Activated CD8-positive, alpha-beta memory T cell treated with anti-CD3 and anti-CD28 coated beads, Interleukin-2, amount 50 U/mL, for 24 hours (primary cell): ENCODE measurements around the gene NPFF.
"Not testable (repeated sequence)": the region's sequence is repeated elsewhere in the genome, so short reads cannot be mapped to it uniquely, and the experiment has no call there.

Experiments
- DNase-seq: peaks from one replicate; pipeline ENCODE4 v3.0.0-alpha.2; 2020; ENCODE audit errors: extremely low read depth

Gene NPFF, protein sequence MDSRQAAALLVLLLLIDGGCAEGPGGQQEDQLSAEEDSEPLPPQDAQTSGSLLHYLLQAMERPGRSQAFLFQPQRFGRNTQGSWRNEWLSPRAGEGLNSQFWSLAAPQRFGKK

DNA sequence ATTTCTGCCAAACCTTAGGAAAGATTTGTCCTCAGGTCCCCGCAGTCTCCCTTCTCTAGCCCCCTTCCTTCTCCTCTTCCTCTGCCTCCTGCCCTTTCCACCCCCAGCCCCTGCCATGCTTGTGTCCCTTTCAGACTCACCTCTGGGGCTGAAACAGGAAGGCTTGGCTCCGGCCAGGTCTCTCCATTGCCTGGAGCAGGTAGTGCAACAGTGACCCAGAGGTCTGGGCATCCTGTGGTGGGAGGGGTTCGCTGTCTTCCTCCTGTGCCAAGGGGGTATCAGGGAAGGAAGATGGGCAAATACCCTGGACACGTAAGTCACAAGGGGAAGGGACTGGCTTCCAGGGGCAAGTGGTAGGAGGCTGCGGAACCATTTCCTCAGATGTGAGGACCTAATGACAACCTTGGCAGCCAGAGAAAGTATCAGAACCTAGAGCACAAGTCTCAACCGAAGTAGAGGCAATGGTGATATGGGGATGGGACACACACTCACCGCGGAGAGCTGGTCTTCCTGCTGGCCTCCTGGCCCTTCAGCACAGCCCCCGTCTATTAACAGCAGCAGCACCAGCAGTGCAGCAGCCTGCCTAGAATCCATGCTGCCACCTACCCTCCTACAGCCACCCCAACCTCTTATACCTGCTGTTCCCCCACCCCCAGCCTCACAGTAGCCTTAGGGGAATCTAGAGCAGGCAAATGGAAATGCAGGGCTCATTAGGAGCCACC, at the start of gene NPFF:
Gene NPFF, minus strand, starts transcription at position 604 of the 722 bp plus-strand sequence. Its CDS starts 10 bp downstream, at position 594.
- DNase-seq: no peak

DNA sequence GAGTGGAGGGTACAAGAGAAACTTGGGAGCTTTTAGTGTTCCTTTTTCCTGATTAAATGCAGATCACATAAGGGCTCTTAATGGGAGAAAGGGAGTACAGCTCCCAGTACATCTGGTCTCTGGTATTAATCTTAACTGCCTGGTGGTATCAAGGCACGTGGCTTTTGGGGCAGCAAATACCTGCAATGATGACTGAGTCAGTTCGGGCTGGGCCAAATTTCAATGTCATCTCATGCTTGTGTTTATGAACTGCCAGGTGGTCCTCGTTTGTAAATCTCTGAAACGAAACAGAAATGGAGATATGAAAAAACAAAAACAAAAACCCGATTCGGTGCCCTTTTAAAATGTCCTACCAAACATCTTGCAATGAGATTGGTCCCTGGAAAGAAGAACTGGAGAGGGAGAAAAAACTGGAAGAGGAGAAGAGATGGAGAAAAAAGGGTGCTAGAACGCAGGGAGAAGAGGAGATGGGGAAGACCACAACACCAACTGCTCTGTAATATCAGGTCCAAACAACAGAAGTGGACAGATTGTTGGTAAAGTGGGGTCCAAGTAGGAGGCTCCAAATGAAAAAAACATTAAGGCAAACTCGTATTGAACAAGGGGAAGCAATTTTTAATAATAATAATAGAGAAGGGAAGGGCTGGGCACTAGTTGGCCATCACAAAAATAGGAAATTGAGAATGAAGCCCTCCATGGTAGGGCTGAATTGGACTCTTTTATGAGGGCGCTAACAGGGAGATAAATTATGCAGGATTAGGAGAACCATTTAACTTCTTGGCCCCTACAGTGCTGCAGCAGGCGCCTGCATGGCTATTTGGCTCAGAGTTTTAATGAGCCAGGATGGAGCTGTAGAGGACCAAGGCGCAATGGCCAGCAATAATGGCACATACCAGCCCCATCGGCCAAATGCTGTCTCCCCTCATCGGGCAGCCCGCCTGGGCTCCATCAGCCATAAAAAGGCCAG, 45.4 kb upstream of the NPFF start:
- no peak for DNase-seq

DNA sequence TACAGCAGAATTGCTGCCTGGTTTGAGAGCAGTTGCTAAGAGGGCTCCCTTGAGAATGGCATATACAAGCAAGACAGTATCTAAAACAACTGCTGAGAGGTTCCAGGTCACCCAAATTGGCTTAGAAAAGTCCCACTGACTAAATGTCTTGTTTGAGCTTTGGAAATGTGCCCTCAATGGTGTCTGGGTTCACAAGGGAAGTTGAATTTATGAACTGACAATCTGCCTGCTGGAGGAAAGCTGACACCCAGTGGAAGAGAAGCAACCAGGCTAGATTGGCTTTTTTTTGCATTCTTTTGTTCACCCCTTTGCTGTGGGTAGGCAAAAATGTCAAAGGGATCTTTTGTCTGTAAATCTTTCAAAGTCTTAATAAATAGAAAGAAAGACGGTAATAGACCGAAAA, 44.6 kb upstream of the NPFF start:
- DNase-seq: no peak

DNA sequence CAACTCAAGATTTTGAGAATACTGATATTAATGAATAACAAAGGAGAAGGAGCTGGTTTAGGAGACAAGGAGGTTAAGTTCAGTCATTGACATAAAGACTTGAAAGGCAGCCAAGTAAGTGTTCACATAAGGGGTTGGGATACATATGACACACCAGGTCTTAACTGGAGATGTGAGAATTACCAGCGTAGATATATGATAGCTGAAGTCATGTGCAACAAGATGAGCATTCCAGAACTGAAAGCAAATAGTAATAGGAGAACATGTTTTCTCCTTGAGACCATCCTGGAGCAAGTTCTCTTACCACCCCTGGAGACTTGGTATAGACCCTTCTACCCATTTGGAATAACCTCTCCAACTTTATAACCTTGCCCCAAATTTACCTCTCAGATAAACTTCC, 43.3 kb upstream of the NPFF start:
- DNase-seq: no peak

DNA sequence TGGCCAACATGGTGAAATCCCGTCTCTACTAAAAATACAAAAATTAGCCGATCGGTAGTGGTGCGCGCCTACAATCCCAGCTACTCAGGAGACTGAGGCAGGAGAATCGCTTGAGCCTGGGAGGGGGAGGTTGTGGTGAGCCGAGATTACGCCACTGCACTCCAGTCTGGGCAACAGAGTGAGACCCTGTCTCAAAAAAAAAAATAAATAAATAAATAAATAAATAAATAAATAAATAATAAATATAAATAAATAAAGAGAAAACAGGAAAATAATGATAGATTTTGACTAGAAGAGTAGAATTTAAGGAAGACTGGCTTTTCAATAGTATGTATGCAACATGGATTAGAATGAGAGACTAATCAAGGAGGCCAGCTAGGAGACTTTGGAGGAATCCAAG, 42.8 kb upstream of the NPFF start:
- not testable (repeated sequence) for DNase-seq

DNA sequence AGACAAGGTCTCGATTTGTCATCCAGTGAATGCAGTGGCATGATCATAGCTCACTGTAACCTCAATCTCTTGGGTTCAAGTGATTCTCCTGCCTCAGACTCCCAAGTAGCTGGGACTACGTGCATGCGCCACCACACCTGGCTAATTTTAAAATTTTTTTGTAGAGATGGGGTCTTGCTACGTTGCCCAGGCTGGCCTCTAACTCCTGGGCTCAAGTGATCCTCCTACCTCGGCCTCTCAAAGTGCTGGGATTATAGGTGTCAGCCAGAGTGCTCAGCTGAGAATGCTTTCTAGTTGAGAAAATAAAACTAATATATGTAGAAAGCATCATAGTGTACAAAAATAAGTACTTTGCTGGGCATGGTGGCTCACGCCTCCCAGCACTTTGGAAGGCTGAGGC, 41.1 kb upstream of the NPFF start:
- not testable (repeated sequence) for DNase-seq

DNA sequence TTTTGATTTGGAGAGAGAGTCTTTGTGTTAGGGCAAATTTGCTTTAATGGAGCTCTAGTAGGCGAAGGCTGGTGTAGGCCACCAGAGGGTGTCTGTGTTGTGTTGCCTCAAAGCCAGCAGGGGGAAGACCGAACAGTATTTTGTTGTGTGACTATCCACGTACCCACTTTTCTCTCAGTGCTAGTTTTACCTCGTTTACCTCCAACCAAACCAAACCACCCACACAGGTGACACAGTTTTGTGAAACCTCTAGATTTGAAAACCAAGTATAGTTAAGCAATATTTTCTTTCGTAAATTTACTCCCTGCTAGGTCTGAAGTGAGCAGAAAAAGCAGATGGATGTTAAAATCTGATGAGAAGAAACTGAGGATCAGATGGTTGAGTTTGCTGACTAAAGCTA, 36.3 kb upstream of the NPFF start:
- peak; percentile 6 for DNase-seq

DNA sequence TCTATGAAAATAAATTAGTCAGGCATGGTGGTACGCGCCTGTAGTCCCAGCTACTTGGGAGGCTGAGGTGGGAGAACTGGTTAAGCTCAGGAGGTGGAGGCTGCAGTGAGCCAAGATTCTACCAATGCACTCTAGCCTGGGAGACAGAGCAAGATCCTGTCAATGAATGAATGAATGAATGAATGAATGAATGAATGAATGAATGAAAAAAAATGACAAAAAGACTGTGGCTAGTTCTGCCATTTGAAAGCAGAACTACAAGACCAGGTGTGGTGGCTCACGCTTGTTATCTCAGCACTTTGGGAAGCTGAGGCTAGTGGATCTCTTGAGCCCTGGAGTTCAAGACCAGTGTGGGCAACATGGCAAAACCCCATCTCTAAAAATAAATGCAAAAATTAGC, 32.2 kb upstream of the NPFF start:
- DNase-seq: no peak

DNA sequence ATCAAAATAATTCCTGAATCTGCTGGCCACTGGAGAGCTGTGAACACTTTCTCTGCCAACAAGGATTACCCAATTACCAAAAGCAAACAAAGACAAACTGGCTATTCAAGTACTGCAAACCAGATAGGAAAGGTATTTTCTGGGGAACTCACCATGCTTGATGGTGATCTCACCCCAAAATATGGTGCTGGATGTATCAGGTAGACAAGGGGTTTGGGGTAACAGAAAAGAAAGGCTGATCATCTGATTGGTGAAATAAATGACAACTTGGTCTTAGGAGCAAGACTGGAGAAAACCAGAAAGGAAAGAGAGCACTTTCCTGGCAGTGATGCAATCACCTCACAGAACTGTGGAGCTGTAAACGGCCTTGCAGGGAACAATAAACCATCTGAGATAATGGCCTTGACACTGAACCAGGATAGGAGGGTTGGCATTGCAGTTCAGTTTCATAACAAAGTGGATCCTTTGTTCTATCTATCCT, 31.0 kb upstream of the NPFF start:
- DNase-seq: no peak

DNA sequence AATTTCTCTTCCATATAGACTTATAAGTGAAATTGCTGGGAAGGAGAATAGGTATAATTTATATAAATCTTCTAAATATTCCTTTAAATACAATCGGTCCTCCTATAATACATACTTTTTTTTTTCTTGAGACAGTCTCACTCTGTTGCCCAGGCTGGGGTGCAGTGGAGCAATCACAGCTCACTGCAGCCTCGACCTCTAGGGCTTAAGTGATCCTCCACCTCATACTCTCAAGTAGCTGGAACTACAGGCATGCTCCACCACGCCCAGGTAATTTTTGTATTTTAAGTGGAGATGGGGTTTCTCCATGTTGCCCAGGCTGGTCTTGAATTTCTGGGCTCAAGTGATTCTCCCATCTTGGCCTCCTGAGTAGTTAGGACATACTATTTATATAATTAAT, 29.7 kb upstream of the NPFF start:
- no peak for DNase-seq

DNA sequence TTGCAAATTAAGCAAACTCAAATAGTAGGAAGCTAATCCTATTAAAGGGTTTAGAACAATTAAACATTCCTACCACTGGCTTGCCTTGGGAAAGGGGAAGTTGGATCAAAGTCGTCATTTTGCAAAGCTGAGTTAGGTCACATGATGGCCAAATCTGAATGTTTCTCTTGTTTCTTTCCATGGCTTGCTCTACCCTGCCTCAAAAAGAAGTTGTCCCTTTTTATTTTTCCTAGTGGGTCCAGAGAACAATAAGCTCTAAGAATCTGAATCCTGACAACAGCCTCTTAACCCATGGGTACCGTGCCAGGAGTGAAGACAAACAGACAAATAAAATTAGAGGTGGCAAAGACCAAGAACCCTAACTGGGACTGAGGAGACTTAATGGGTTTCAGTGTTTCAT, 26.2 kb upstream of the NPFF start:
- no peak for DNase-seq

DNA sequence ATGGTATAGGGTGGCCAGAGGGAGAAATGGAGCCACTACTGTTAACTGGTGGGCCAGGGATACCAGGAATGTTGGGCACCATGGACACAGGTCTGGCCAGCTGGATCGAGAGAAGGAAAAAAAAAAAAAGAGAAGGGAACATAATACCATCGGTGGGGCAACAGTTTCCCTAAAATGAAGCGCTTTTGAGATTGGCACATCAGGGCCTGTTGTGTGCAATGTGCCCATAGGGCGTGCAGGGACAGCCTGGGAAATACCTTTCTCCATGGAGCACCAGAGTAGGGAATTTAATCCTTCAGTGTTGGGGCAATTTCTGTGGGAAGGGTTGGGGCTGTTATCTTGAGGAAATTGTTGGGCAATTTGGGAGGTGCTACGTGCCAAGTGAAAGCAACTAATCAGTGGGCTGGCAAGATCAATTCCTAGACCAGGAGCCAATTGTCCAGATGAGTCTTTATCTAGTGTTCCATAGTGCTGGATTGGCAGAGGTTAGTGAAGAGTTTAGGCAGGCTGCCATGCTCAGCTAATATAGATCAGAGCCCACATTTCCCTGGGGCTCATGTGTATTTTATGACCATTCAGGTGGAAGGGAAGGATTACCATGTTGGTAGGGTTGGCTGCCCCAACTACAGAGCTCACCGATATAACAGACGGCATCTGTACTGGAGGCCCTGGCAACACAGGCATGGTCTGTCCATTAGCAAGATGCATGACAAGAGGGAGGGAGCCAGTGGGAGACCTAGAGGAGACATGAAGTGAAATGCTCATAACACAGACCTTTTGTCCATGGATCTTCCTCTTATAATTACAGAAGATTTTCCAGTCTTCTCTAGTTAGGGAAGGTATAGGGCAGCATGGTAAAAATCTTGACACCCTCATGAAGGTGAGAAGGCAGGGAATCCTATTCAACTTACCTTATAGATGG, 25.5 kb upstream of the NPFF start:
- DNase-seq: no peak

DNA sequence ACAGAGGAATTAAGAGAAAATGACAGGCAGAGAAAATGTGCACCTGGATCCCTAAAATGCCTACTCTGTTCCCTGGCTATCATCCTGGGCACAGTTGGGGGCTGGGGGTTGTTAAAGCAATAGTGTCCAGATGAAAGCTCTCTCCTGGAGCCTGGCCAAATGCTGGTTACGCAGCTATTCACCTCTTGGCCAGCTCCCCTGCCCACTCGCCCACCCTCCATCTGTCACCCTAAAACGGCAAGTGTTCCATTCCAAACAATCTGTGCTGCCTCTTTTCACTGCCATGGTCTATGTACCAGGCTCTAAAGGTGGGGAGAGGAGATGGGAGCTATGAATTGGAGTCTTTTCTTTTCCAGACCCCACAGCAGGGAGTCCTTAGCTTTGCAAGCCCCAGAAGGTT, 24.7 kb upstream of the NPFF start:
- DNase-seq: no peak

DNA sequence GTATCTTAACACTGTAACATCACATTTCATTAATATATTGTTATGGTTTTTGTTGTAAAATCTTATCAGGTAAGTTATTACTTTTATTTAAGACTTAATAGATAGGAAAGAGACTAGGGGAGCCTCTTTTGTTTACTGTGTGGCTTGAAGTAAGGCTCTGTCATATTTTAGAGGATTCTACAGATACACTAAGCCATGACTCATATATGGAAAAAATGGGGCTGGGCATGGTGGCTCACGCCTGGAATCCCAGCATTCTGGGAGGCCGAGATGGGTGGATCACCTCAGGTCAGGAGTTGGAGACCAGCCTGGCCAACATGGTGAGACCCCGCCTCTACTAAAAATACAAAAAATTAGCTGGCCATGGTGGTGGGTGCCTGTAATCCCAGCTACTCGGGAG, 23.6 kb upstream of the NPFF start:
- DNase-seq: no peak

DNA sequence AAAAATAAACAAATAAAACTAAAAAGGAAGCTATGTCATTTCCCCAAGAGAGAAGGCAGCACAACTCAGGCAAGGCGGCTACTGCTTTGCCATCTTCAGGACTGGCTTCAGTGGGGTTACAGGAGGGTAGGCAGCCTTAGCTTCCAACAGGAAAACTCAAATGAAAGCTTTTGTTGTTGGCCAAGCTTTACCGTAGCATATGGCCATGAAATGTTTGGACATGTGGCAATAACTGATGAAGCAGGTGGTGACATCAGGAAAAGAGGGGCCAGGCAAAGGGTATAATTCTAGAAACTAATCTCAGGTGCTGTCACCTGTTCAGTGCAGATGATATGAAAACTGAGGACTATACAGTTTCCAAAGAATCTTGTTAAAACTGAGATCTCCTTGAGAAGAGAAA, 22.8 kb upstream of the NPFF start:
- DNase-seq: no peak

DNA sequence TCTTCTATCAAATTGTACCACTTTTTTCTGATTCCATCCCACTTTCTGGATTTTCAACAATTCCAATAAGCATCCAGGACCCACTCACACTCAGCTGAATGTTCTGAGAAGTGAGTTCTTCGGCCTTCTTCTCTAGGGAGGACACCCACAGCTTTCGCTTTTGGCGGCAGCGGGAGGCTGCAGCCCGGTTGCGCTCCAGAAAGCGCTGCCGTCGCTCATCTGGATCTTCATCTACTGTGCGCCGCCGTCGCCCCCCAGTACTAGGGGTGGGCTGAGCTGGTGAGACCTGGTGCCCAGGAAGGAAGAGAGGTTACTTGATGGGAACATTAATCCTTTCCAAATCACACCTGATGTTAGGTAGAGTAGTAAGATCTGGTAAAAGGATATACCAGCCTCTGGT, 17.2 kb upstream of the NPFF start:
- DNase-seq: no peak

DNA sequence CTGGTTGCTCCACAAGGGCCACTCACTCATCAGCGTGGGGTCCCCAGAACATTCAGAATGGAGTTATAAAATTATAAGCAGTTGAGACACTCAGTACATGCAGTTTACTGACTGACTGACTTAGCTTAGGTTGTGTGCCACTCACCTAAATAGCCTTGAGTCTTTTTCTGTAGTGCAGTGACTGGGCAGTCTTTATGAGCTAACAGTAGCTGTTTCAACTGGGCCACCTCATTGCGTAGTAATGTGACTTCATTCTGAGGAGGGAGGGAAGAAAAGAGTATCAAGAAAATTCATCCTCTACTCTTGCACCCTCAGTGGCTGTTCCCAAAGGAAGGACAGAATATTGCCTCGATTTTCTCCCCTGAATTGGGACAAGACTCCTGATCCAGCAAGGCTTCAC, 15.8 kb upstream of the NPFF start:
- no peak for DNase-seq

DNA sequence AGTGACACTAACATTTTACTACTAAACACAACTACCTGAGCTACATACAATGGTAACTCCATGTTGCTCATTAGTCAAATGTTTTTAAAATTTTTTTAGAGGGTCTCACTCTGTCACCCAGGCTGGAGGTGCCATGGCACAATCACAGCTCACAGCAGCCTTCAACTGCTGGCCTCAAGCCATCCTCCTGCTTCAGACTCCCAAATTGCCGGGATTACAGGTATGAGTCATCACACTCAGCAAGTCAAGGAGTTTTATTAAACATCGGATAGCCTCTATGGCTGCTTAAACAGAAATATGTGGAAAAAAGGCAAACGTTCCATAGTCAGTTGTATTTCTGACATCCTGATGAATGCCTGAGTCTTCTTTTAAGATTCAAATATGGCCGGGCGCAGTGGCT, 11.1 kb upstream of the NPFF start:
- DNase-seq: no peak

DNA sequence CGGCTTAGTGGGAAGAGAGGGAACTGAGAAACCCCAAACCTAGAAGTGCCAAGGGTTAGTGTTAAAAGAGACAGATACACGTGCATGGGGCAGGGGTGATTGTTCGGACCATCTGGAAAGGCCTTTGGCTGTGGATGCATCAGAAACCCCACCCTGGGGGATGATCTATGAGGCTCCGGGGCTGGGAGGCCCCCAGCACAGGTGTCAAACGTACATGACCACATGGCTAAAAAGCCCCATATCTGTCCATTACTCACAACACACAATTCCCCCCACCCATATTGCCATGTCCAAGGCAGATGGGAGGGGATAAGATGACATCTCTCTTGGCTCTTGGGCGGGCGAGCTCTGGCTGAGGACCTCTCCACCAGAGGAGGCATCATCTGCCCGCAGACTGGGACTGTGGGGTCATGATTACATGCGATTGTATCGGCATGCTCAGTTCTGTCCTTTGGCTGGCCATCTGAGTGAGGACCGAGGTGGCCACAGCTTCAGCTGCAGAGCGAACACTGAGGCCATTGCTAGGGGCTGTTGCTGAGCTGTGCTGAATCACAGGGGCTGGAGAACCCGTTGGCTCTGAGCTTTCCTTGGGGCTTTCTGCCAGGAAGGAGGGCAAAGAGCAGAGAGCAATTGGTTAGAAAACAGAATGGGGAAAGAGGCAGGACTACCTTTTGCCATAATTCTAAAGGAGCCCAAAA, 9.6 kb upstream of the NPFF start:
- DNase-seq: no peak

DNA sequence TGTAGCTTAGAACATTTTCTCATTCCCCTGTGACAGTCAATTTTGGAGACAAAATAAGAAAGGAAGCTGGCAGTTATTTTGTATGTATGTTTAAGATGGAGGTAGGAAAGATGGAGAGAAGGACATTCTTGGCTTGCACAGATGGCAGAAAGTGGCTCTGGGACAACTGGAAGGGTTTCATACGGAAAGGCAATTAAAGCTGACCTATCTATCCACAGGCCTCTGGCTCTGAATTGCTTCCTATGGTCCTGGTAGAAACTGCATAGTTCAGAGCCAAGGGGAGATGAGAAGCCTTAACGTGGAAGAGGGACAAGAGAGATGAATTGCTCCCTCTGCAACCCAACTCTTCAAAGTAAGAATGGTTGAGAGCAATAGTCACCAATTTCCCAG, 8.0 kb upstream of the NPFF start:
- no peak for DNase-seq
